HL-60 (cell line): ENCODE results near the gene HDGFL2.

Experiments
- CTCF ChIP-seq: IDR thresholded peaks from one replicate; pipeline ENCODE4 v1.5.1; 2011; ENCODE audit warnings: low read length, control low read depth, inconsistent platforms; ENCODE audit not compliant: insufficient read depth
- POLR2AphosphoS5 ChIP-seq: IDR thresholded peaks from 2 replicates; pipeline ENCODE4 v1.6.1; 2012; ENCODE audit warnings: low read depth

GRCh38 chr19:4502282-4503131, 30.4 kb downstream of the HDGFL2 start:
- TF ChIP-seq CTCF (no peak), POLR2AphosphoS5 (no peak)
